H9 (cell line): ENCODE measurements around the gene GCK. TPM values are rescaled to one million over a fixed set of nuclear protein-coding genes. Genes with fewer than 3 reads are reported as not detected.

ENCODE experiments used
- DNase-seq: peaks from one replicate; pipeline ENCODE4 v3.0.0-alpha.2; 2017
- H2AFZ ChIP-seq: one replicate; pipeline ENCODE4 v1.6.1; 2013; ENCODE audit warnings: mild to moderate bottlenecking, low read length, control low read depth, moderate library complexity
- H2AK5ac ChIP-seq: 2 replicates; pipeline ENCODE4 v1.6.1; 2013; ENCODE audit warnings: low read length, control low read depth, mixed read lengths; ENCODE audit not compliant: insufficient read length
- H2BK120ac ChIP-seq: one replicate; pipeline ENCODE4 v1.6.1; 2013; ENCODE audit warnings: low read depth, mild to moderate bottlenecking, low read length, control low read depth, inconsistent platforms; ENCODE audit not compliant: poor library complexity, severe bottlenecking
- H2BK12ac ChIP-seq: 2 replicates; pipeline ENCODE4 v1.6.1; 2013; ENCODE audit warnings: low read length, control low read depth, mixed read lengths, low read depth; ENCODE audit not compliant: insufficient read length
- H2BK15ac ChIP-seq: 2 replicates; pipeline ENCODE4 v1.6.1; 2013; ENCODE audit warnings: low read depth, low read length, control low read depth
- H2BK20ac ChIP-seq: one replicate; pipeline ENCODE4 v1.6.1; 2013; ENCODE audit warnings: low read depth, mild to moderate bottlenecking, low read length, control low read depth, inconsistent platforms; ENCODE audit not compliant: poor library complexity, severe bottlenecking
- H2BK5ac ChIP-seq: 2 replicates; pipeline ENCODE4 v1.6.1; 2013; ENCODE audit warnings: low read length, control low read depth, mixed read lengths; ENCODE audit not compliant: insufficient read length
- H3K14ac ChIP-seq: 2 replicates; pipeline ENCODE4 v1.6.1; 2013; ENCODE audit warnings: low read length, control low read depth; ENCODE audit not compliant: insufficient read depth
- H3K18ac ChIP-seq: 2 replicates; pipeline ENCODE4 v1.6.1; 2013; ENCODE audit warnings: low read depth, mild to moderate bottlenecking, mixed read lengths, low read length, control low read depth; ENCODE audit not compliant: insufficient read length
- H3K23ac ChIP-seq: 2 replicates; pipeline ENCODE4 v1.6.1; 2013; ENCODE audit warnings: low read length, control low read depth, mixed read lengths, low read depth; ENCODE audit not compliant: insufficient read length
- H3K23me2 ChIP-seq: 2 replicates; pipeline ENCODE4 v1.6.1; 2013; ENCODE audit warnings: low read depth, mild to moderate bottlenecking, mixed read lengths, low read length, control low read depth; ENCODE audit not compliant: insufficient read length, poor library complexity, severe bottlenecking
- H3K27ac ChIP-seq: 2 replicates; pipeline ENCODE4 v1.5.1; 2013; ENCODE audit warnings: low read length, control low read depth, mixed read lengths, low read depth; ENCODE audit not compliant: insufficient read length
- H3K27me3 ChIP-seq: 2 replicates; pipeline ENCODE4 v1.6.1; 2013; ENCODE audit warnings: low read length, control low read depth, inconsistent platforms; ENCODE audit not compliant: insufficient read depth
- H3K4ac ChIP-seq: 2 replicates; pipeline ENCODE4 v1.6.1; 2013; ENCODE audit warnings: low read depth, mild to moderate bottlenecking, control low read depth, inconsistent platforms, low read length, moderate library complexity
- H3K4me1 ChIP-seq: 2 replicates; pipeline ENCODE4 v1.6.1; 2013; ENCODE audit warnings: low read length, control low read depth, inconsistent platforms; ENCODE audit not compliant: insufficient read depth
- H3K4me2 ChIP-seq: 2 replicates; pipeline ENCODE4 v1.6.1; 2013; ENCODE audit warnings: low read length, control low read depth, mixed read lengths; ENCODE audit not compliant: insufficient read length, insufficient read depth
- H3K56ac ChIP-seq: 2 replicates; pipeline ENCODE4 v1.6.1; 2013; ENCODE audit warnings: low read depth, mild to moderate bottlenecking, mixed read lengths, low read length, control low read depth; ENCODE audit not compliant: insufficient read length
- H3K79me1 ChIP-seq: 2 replicates; pipeline ENCODE4 v1.6.1; 2013; ENCODE audit warnings: low read depth, mild to moderate bottlenecking, moderate library complexity, low read length, control low read depth, inconsistent platforms; ENCODE audit not compliant: insufficient read depth, poor library complexity, severe bottlenecking
- H3K79me2 ChIP-seq: 2 replicates; pipeline ENCODE4 v1.6.1; 2013; ENCODE audit warnings: low read length, control low read depth, inconsistent platforms; ENCODE audit not compliant: insufficient read depth
- H3K9ac ChIP-seq: 2 replicates; pipeline ENCODE4 v1.6.1; 2013; ENCODE audit warnings: low read length, control low read depth, mixed read lengths; ENCODE audit not compliant: insufficient read length; ENCODE audit errors: extremely low read depth
- H3K9me3 ChIP-seq: one replicate; pipeline ENCODE4 v1.6.1; 2013; ENCODE audit warnings: low read depth, low read length, inconsistent platforms; ENCODE audit not compliant: control insufficient read depth
- H3T11ph ChIP-seq: one replicate; pipeline ENCODE4 v1.6.1; 2013; ENCODE audit warnings: mild to moderate bottlenecking, low read length, control low read depth, inconsistent platforms
- H4K20me1 ChIP-seq: one replicate; pipeline ENCODE4 v1.6.1; 2013; ENCODE audit not compliant: control insufficient read depth, insufficient read length, insufficient read depth
- H4K5ac ChIP-seq: 2 replicates; pipeline ENCODE4 v1.6.1; 2013; ENCODE audit warnings: low read depth, mild to moderate bottlenecking, mixed read lengths, low read length, control low read depth; ENCODE audit not compliant: insufficient read length
- H4K8ac ChIP-seq: replicated peaks from 2 replicates; pipeline ENCODE4 v1.6.1; 2013; ENCODE audit warnings: low read length, control low read depth, mixed read lengths, low read depth; ENCODE audit not compliant: insufficient read length
- H4K91ac ChIP-seq: 2 replicates; pipeline ENCODE4 v1.6.1; 2013; ENCODE audit warnings: low read depth, mild to moderate bottlenecking, moderate library complexity, mixed read lengths, low read length, control low read depth; ENCODE audit not compliant: insufficient read length
- H3K27ac Mint-ChIP-seq, 3 experiments: 2 replicates in 2 of 3; 3 replicates in 1 of 3; pipeline ENCODE4 v1.8.0; 2020 to 2021; ENCODE audit warnings: mixed read lengths in 3 of 3, mild to moderate bottlenecking in 1 of 3, moderate library complexity in 1 of 3
- H3K27me3 Mint-ChIP-seq: 2 replicates; pipeline ENCODE4 v1.8.0; 2021; ENCODE audit warnings: low read depth, mild to moderate bottlenecking, moderate library complexity, mixed read lengths
- H3K36me3 Mint-ChIP-seq, 3 experiments: 2 replicates in 2 of 3; 3 replicates in 1 of 3; pipeline ENCODE4 v1.8.0; 2020 to 2021; ENCODE audit warnings: low read depth in 3 of 3, mixed read lengths in 3 of 3; ENCODE audit not compliant: insufficient read depth in 1 of 3
- H3K4me1 Mint-ChIP-seq, 2 experiments: 2 replicates each; pipeline ENCODE4 v1.8.0; 2020; ENCODE audit warnings: mixed read lengths in 2 of 2
- H3K4me3 Mint-ChIP-seq, 2 experiments: 2 replicates in 1 of 2; 3 replicates in 1 of 2; pipeline ENCODE4 v1.8.0; 2020 to 2021; ENCODE audit warnings: mild to moderate bottlenecking in 2 of 2, mixed read lengths in 2 of 2, moderate library complexity in 1 of 2
- H3K9me3 Mint-ChIP-seq, 2 experiments: 2 replicates in 1 of 2; 3 replicates in 1 of 2; pipeline ENCODE4 v1.8.0; 2020; ENCODE audit warnings: mild to moderate bottlenecking in 2 of 2, mixed read lengths in 2 of 2, moderate library complexity in 1 of 2
- WGBS: extraction: QIAGEN DNeasy Blood & Tissue Kit; methylation state at CpG from one replicate; pipeline ENCODE4 v1.1.7; 2013; ENCODE audit warnings: missing lambda C conversion rate, low lambda C conversion rate, mixed read lengths; ENCODE audit not compliant: insufficient read length; ENCODE audit errors: extremely low coverage; 5-methylcytosine and 5-hydroxymethylcytosine counted together
- total RNA-seq: library from RNA; stranded (reverse); gene quantifications from 2 replicates; pipeline ENCODE4 v1.2.1, GENCODE V29; 2021
- TF ChIP-seq, protein P1 (sequence below): fragments of 200-600 bp; sonication (generic); conservative IDR thresholded peaks from 3 replicates; pipeline ENCODE4 v1.8.0; 2021; ENCODE audit warnings: antibody characterized with exemption, mild to moderate bottlenecking

The GCK gene
- total RNA-seq, 1 experiment from 2014 or later, result 0.98 TPM

DNA sequence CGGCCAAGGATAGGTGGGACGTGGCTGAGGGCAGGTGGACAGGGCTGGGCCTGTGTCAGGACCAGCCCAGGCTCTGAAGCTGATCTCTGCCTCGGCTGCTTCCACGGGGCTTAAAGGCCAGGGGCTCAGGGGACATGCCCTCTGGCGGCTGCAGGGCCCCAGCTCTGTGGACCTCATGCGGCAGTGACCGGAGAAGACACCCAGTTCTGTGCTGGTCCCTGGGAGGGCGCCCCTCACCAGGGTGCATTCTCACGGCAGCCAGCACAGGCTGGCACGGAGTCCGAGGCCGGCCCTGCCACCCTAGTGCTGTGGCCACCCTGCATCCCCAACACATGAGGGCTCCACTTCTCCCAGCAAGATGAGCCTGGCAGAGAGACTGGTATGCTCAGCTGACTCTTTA is 41.8 kb upstream of the GCK start:
- TF ChIP-seq, protein P1, sequence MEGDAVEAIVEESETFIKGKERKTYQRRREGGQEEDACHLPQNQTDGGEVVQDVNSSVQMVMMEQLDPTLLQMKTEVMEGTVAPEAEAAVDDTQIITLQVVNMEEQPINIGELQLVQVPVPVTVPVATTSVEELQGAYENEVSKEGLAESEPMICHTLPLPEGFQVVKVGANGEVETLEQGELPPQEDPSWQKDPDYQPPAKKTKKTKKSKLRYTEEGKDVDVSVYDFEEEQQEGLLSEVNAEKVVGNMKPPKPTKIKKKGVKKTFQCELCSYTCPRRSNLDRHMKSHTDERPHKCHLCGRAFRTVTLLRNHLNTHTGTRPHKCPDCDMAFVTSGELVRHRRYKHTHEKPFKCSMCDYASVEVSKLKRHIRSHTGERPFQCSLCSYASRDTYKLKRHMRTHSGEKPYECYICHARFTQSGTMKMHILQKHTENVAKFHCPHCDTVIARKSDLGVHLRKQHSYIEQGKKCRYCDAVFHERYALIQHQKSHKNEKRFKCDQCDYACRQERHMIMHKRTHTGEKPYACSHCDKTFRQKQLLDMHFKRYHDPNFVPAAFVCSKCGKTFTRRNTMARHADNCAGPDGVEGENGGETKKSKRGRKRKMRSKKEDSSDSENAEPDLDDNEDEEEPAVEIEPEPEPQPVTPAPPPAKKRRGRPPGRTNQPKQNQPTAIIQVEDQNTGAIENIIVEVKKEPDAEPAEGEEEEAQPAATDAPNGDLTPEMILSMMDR, result no peak
- Histone ChIP-seq H3K9ac (no peak overlapping the region), H2BK15ac (no peak overlapping the region), H3K79me1 (no peaks in the 10 kb centered on the region), H2BK5ac (no peak overlapping the region), H3K4me2 (no peak overlapping the region), H4K5ac (no peak overlapping the region), H3K27me3 (no peaks in the 10 kb centered on the region), H3T11ph (no peak overlapping the region), H3K23me2 (no peaks in the 10 kb centered on the region), H3K79me2 (no peaks in the 10 kb centered on the region), H4K20me1 (no peaks in the 10 kb centered on the region), H3K23ac (no peak overlapping the region), H4K8ac (no peak overlapping the region), H3K14ac (no peak overlapping the region; the same call in 1 of the 2 replicates), H2AFZ (no peak overlapping the region), H2BK12ac (no peak overlapping the region), H4K91ac (no peak overlapping the region), H3K9me3 (no peaks in the 10 kb centered on the region), H2BK120ac (no peak overlapping the region), H3K27ac (no peak overlapping the region), H3K4ac (no peak overlapping the region), H2AK5ac (no peak overlapping the region), H2BK20ac (no peak overlapping the region), H3K18ac (no peak overlapping the region), H3K56ac (no peak overlapping the region), H3K4me1 (no peaks in the 10 kb centered on the region)
- H3K9me3 Mint-ChIP-seq, result no peaks in the 10 kb centered on the region
- H3K4me1 Mint-ChIP-seq, result peaks cover under 1 to 8% of the 10 kb centered on the region in 2 experiments
- WGBS, result no CpG with 5 or more reads among the region's 12 CpGs
- no peak overlapping the region for H3K4me3 Mint-ChIP-seq
- H3K27ac Mint-ChIP-seq, result peak overlapping the region in 1 of 3 experiments; percentile 62; a peak in 2 of 7 replicates
- no peaks in the 10 kb centered on the region for H3K36me3 Mint-ChIP-seq
- DNase-seq, result no peak
- no peaks in the 10 kb centered on the region; the same call in 1 of the 2 replicates for H3K27me3 Mint-ChIP-seq
